ENCODE measurements around the gene ZDHHC24. TPM values are rescaled to one million over a fixed set of nuclear protein-coding genes. Genes with fewer than 3 reads are reported as not detected.

ZDHHC24 gene
- polyA plus RNA-seq, 12 donors, result 2.9 to 8.1 (median 4.9) TPM; not detected in 1

DNA sequence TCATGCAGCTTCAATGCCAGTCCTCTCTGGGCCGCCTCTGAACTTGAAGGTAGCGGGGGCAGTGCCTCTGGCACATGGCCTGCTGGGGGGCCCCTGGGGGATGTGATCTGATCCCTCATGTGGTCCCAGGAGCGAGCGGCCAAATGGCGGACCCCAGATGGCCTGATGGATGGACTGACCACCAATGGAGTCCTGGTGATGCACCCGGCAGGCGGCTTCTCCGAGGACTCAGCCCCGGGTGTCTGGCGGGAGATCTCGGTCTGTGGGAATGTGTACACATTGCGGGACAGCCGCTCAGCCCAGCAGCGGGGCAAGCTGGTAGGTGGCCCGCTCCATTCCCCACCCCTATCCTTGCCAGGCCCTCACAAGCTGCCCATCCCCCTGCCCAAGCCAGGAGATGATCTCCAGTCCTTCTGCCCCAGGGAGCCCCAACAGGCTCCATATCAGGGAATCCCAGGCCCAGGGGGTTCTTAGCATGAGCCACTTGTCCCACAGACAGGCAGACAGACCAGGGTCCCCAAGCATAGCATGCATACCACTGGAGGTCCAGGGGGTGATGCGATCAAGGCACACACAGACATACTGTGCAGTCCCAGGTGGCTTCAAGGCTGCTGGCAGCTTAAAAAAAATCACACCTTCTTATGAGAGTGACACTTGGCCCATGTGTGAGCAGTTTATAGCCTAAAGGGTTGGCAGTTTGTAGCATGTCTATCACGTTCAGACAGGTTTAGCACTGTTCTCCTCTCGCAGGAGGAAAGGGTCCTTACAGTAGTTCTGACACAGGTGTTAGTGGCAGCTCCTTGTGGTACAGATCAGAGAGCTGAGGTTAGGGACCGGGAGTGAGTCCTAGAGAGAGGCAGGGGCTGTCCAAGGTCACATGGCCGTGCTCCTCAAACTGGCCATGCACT lies 72.0 kb downstream of the ZDHHC24 start:
- DNase-seq, result no peak

DNA sequence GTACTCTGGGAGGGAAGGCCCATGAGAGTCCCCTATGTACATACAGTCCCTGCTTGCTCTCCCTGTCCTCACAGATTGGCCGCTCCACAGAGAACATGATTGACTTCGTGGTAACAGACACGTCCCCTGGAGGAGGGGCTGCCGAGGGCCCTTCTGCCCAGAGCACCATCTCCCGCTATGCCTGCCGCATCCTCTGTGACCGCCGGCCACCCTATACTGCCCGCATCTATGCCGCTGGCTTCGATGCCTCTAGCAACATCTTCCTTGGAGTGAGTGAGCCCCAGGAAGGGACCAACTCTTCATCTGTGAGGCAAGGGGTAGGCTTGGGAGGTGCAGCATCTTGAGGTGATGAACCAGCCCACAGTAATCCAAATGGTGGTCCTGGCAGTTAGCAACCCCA lies 72.7 kb downstream of the ZDHHC24 start:
- no peak for DNase-seq

DNA sequence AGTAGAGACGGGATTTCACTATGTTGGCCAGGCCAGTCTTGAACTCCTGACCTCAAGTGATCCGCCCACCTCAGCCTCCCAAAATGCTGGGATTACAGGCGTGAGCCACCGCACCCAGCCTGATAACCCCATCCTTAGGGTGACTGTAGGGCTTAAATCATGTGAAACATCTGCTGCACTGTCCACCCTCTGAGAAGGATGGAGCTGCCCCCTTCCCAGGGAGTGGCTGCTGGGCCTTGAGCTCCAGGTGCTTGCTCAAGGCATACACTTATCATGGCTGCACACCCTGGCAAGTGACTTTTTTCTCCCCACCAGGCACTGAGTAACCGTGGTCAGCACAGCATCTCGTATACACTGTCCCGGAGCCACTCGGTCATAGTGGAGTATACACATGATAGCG lies 73.8 kb downstream of the ZDHHC24 start:
- DNase-seq, result no peak

DNA sequence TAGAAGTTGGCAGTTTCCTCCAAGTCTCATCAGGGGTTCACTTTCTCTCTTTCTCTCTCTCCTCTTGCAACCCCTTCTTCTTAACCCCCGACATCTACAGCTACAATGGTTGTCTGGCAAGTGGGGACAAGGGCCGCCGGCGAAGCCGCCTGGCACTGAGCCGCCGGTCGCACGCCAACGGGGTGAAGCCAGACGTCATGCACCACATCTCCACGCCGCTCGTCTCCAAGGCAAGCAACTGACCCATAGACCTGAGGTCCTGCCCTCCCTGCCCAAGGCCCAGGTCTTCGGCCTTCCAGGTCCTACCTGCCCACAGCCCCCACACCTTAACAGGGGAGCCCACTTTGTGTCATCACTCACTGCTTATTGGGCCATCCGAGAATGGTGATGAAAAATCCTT lies 74.7 kb downstream of the ZDHHC24 start:
- DNase-seq, result no peak

Other genes with a start within 250 kb of the ZDHHC24 start
- gene CD248, start 229.0 kb downstream of the ZDHHC24 start, polyA plus RNA-seq (ENCODE audit: insufficient read length in 12 of 12), result 100 to 1,000 TPM in 4 of 12 donors, 10 to 100 TPM in 7, not detected in 1; 58.8 to 208 (median 73.9) TPM
- gene RIN1, start 209.6 kb downstream of the ZDHHC24 start, polyA plus RNA-seq (ENCODE audit: insufficient read length in 12 of 12), result 10 to 100 TPM in 1 of 12 donors, 1 to 10 TPM in 9, not detected in 2; 4.1 to 11.7 (median 5.9) TPM
- 10 to 100 TPM in 11 of 12 donors, not detected in 1; 14.7 to 28.4 (median 19.2) TPM for gene BRMS1, start 200.9 kb downstream of the ZDHHC24 start, polyA plus RNA-seq (ENCODE audit: insufficient read length in 12 of 12)
- gene B4GAT1, start 198.4 kb downstream of the ZDHHC24 start, polyA plus RNA-seq (ENCODE audit: insufficient read length in 12 of 12), result 10 to 100 TPM in 11 of 12 donors, not detected in 1; 16.0 to 25.2 (median 20.3) TPM
- 10 to 100 TPM in 11 of 12 donors, not detected in 1; 13.7 to 38.4 (median 25.3) TPM for gene SLC29A2, start 174.3 kb downstream of the ZDHHC24 start, polyA plus RNA-seq (ENCODE audit: insufficient read length in 12 of 12)
- under 1 TPM in 8 of 12 donors, not detected in 4; 0.07 to 0.58 (median 0.22) TPM for gene NPAS4, start 125.0 kb downstream of the ZDHHC24 start, polyA plus RNA-seq (ENCODE audit: insufficient read length in 12 of 12)
- 10 to 100 TPM in 11 of 12 donors, not detected in 1; 42.2 to 62.4 (median 46.3) TPM for gene MRPL11, start 107.2 kb downstream of the ZDHHC24 start, polyA plus RNA-seq (ENCODE audit: insufficient read length in 12 of 12)
- gene PELI3, start 79.1 kb downstream of the ZDHHC24 start, polyA plus RNA-seq (ENCODE audit: insufficient read length in 12 of 12), result 1 to 10 TPM in 11 of 12 donors, not detected in 1; 4.2 to 10.0 (median 5.2) TPM
- gene DPP3, start 65.6 kb downstream of the ZDHHC24 start, polyA plus RNA-seq (ENCODE audit: insufficient read length in 12 of 12), result 10 to 100 TPM in 11 of 12 donors, not detected in 1; 15.5 to 45.8 (median 21.7) TPM
- 10 to 100 TPM in 11 of 12 donors, not detected in 1; 15.8 to 34.2 (median 20.8) TPM for gene BBS1, start 35.4 kb downstream of the ZDHHC24 start, polyA plus RNA-seq (ENCODE audit: insufficient read length in 12 of 12)
- gene ACTN3, start 855 bp upstream of the ZDHHC24 start, polyA plus RNA-seq (ENCODE audit: insufficient read length in 12 of 12), result 100 to 1,000 TPM in 5 of 12 donors, 10 to 100 TPM in 6, not detected in 1; 26.5 to 263 (median 61.4) TPM
- gene CTSF, start 22.6 kb upstream of the ZDHHC24 start, polyA plus RNA-seq (ENCODE audit: insufficient read length in 12 of 12), result 10 to 100 TPM in 11 of 12 donors, not detected in 1; 23.6 to 41.0 (median 29.6) TPM
- gene CCDC87, start 47.0 kb upstream of the ZDHHC24 start, polyA plus RNA-seq (ENCODE audit: insufficient read length in 12 of 12), result under 1 TPM in 9 of 12 donors, not detected in 3; 0.08 to 0.27 (median 0.12) TPM
- 10 to 100 TPM in 11 of 12 donors, not detected in 1; 23.2 to 49.3 (median 29.5) TPM for gene CCS, start 47.1 kb upstream of the ZDHHC24 start, polyA plus RNA-seq (ENCODE audit: insufficient read length in 12 of 12)
- gene RBM14, start 70.6 kb upstream of the ZDHHC24 start, polyA plus RNA-seq (ENCODE audit: insufficient read length in 12 of 12), result 10 to 100 TPM in 11 of 12 donors, not detected in 1; 32.3 to 55.3 (median 37.4) TPM
- 100 to 1,000 TPM in 11 of 12 donors, not detected in 1; 107 to 161 (median 147) TPM for gene RBM4, start 92.7 kb upstream of the ZDHHC24 start, polyA plus RNA-seq (ENCODE audit: insufficient read length in 12 of 12)
- gene RBM4B, start 131.8 kb upstream of the ZDHHC24 start, polyA plus RNA-seq (ENCODE audit: insufficient read length in 12 of 12), result 10 to 100 TPM in 11 of 12 donors, not detected in 1; 29.2 to 54.5 (median 34.5) TPM
- gene SPTBN2, start 183.2 kb upstream of the ZDHHC24 start, polyA plus RNA-seq (ENCODE audit: insufficient read length in 12 of 12), result 10 to 100 TPM in 10 of 12 donors, 1 to 10 TPM in 1, not detected in 1; 8.5 to 33.9 (median 14.9) TPM